KOPT-K1 (cell line): ENCODE data around the gene COQ8A.

Experiments used
- H3K27ac ChIP-seq: fragments of 200-600 bp; sonication (generic); 2 replicates; pipeline ENCODE4 v1.5.1; 2016; ENCODE audit warnings: antibody characterized with exemption, mild to moderate bottlenecking, low read depth, low read length; ENCODE audit not compliant: poor library complexity, severe bottlenecking
- H3K36me3 ChIP-seq: fragments of 200-600 bp; sonication (generic); 2 replicates; pipeline ENCODE4 v1.5.1; 2017; ENCODE audit warnings: antibody characterized with exemption, mild to moderate bottlenecking, low read length, moderate library complexity; ENCODE audit not compliant: insufficient read depth
- H3K9me3 ChIP-seq: fragments of 200-600 bp; sonication (generic); 2 replicates; pipeline ENCODE4 v1.5.1; 2017; ENCODE audit warnings: antibody characterized with exemption, low read length, mild to moderate bottlenecking; ENCODE audit not compliant: insufficient read depth, poor library complexity, severe bottlenecking

The COQ8A gene

DNA sequence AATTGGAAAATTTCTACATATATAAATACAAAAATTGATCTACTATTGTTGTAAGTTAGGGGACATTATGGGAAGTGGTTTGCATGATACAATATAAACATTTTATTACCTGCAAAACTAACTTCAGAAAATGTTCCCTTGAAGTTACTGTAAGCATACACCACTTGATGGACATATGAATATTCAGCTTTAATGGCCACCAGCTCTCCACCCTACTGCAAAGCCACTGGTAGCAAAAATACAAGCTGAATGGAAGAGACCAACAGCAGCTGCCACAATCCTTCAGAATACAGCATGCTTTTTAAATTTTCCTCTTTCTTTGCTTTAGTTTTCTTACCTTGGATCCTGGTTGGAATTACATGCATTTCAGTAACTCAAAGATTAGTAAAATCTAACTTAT, 69.8 kb downstream of the COQ8A start:
- no peaks in the 10 kb centered on the region for H3K9me3 ChIP-seq
- no peaks in the 10 kb centered on the region for H3K36me3 ChIP-seq
- no peak overlapping the region for H3K27ac ChIP-seq

DNA sequence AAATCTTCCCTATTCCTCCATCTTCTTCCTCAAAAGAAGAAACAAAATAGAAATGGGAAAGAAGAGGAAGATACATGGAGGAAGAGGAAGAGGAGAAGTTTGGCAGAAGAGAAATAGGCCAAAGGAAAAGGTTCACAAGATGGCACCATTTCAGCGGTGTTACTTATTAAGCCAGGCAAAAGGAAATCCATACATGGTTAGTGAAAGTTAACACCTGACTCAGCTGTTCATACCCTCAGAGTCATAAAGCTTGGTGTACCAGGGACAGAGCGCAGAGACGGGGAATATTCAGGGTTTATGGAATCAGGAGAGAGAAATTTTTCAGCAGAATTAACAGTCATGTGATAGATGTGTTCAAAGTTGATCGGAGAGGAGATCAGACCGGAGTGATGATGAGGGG, 70.6 kb downstream of the COQ8A start:
- no peaks in the 10 kb centered on the region for H3K36me3 ChIP-seq
- H3K9me3 ChIP-seq: no peaks in the 10 kb centered on the region
- H3K27ac ChIP-seq: no peak overlapping the region

DNA sequence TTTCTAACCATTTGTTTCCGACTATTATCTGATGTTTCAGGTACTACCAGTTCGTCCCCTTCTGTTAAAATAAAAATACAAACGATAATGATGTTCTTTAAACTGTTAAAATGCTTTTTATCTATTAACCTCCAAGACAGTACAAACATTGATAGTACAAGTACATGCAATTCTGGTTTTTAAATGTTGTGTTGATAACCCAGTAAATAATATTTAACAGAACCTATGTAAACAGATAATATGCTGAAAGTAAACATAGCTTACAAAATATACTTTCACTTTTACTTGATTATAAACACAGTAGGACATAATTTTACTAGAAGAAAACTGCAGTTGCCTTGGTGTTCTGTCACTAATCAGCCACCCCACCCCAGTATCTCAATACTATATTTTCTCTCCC, 76.9 kb downstream of the COQ8A start:
- no peaks in the 10 kb centered on the region for H3K36me3 ChIP-seq
- no peak overlapping the region for H3K27ac ChIP-seq
- H3K9me3 ChIP-seq: no peaks in the 10 kb centered on the region

DNA sequence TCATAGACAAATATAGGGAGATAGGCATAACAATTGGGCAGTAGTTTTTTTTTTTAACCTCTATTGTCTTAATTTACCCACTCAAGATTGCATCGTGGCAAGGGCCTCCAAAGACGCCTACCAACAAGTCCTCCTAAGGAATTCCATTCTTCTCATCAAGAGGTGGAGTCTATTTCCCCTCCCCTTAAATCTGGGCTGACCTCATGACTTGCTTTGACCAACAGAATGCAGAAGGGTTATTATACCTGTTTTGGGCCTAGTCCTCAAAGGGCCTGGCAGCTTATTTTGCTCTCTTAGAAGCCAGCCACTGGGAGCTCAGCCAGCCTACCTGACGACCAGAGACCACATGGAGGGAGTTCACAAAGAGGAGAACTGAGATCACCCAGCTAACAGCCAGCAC, 92.3 kb downstream of the COQ8A start:
- no peak overlapping the region for H3K27ac ChIP-seq
- H3K36me3 ChIP-seq: no peaks in the 10 kb centered on the region
- no peaks in the 10 kb centered on the region for H3K9me3 ChIP-seq

DNA sequence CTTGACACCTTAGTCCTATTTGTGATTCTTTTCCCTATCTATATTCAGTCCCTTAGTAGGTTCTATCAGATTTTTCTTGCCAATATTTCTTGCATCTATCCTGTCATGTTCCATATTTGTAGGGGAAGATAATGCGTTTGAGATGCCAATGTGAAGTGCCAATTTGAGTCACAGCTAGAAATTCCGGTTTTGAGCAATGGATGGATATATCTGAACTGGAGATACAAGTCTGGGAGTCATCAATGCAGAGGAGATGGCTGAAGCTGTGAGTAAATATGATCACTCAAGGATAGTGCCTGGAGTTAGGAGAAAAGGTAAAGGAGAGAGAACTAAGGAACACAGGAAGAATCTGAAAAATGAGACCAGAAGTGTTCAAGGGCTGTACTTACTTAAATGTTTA, 93.8 kb downstream of the COQ8A start:
- Histone ChIP-seq H3K27ac (no peak overlapping the region), H3K9me3 (no peaks in the 10 kb centered on the region), H3K36me3 (no peaks in the 10 kb centered on the region)

DNA sequence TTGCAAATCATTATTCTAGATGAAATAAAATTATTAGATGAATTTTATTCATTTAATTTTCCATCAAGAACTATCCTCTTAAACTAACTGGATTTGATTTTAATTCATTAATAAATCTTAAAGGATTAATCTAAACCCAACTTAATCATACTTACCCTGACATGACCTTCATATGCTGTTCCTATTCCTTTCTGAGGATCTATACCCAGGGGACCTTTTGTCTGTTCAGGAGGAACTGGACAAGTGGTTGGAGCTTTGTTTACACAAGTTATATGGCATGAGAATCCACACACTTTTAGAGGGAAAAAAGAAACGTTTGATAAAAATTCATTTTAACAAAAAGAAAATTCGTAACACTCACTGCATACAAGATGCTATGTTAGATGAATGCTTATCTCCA, 95.2 kb downstream of the COQ8A start:
- H3K27ac ChIP-seq: no peak overlapping the region
- no peaks in the 10 kb centered on the region for H3K9me3 ChIP-seq
- no peaks in the 10 kb centered on the region for H3K36me3 ChIP-seq

DNA sequence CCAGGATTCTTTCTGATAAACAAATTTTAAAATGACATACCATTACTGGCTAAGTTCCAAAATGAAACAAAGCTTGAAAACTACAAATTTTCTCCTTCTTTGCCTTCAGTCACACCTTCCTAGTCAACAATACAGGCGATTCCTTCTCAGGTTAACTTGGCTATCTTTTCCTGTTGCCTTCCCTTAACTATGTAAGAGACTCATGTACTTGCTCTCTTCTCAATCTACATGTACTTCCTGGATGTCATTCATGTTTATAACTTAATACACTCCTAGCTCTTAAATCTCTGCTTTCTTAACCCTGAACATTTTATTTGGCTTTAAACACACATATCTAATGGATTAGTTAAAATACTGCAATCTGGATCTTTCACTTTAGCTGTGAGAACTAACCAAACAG, 97.0 kb downstream of the COQ8A start:
- no peak overlapping the region for H3K27ac ChIP-seq
- H3K9me3 ChIP-seq: no peaks in the 10 kb centered on the region
- H3K36me3 ChIP-seq: no peaks in the 10 kb centered on the region
